Renal cortical epithelial cell (primary cell): ENCODE results near the gene MAP2. TPM values are rescaled to one million over a fixed set of nuclear protein-coding genes. Genes with fewer than 3 reads are reported as not detected.

ENCODE experiments used
- DNase-seq: peaks from one replicate; pipeline ENCODE4 v3.0.0-alpha.2; 2011; ENCODE audit warnings: low read depth
- total RNA-seq: library from RNA; depleted of rRNA; stranded (reverse); fragments of >200 nt; gene quantifications from 2 replicates; pipeline ENCODE4 v1.2.3, GENCODE V29; 2014

MAP2 gene, protein sequence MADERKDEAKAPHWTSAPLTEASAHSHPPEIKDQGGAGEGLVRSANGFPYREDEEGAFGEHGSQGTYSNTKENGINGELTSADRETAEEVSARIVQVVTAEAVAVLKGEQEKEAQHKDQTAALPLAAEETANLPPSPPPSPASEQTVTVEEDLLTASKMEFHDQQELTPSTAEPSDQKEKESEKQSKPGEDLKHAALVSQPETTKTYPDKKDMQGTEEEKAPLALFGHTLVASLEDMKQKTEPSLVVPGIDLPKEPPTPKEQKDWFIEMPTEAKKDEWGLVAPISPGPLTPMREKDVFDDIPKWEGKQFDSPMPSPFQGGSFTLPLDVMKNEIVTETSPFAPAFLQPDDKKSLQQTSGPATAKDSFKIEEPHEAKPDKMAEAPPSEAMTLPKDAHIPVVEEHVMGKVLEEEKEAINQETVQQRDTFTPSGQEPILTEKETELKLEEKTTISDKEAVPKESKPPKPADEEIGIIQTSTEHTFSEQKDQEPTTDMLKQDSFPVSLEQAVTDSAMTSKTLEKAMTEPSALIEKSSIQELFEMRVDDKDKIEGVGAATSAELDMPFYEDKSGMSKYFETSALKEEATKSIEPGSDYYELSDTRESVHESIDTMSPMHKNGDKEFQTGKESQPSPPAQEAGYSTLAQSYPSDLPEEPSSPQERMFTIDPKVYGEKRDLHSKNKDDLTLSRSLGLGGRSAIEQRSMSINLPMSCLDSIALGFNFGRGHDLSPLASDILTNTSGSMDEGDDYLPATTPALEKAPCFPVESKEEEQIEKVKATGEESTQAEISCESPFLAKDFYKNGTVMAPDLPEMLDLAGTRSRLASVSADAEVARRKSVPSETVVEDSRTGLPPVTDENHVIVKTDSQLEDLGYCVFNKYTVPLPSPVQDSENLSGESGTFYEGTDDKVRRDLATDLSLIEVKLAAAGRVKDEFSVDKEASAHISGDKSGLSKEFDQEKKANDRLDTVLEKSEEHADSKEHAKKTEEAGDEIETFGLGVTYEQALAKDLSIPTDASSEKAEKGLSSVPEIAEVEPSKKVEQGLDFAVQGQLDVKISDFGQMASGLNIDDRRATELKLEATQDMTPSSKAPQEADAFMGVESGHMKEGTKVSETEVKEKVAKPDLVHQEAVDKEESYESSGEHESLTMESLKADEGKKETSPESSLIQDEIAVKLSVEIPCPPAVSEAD (N-terminal part only)
- 8.7 and 18.3 TPM in 2 replicates for total RNA-seq

- DNase-seq = peak; percentile 49
Measured at GRCh38 chr2:209423562-209424198, at the start of gene MAP2. TSS of gene MAP2 (plus strand) at chr2:209424047. CDS start at chr2:209653171, 229,124 bp downstream.

GRCh38 chr2:209376686-209377085 is 47.2 kb upstream of the MAP2 start:
- DNase-seq = no peak

DNA sequence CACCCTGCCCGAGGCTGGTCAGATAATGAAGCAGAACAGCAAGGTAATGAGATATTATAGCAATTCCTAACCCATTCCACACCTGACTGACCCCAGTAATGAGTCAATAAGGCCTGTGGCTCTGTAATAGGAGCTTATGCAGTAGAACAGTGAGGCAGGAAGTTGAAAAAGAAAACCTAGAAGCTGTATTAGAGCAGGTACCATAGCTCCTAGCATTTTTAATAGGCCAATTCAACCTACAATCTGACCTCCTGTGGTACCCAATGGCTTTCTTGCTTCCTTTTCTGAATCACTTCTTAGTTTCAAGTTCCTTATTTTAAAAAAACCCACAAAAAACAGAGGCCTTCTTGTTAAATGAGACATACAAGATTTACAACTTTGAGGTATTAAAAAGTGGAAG is 43.6 kb upstream of the MAP2 start:
- peak; percentile 93 for DNase-seq

- DNase-seq = no peak
Measured at GRCh38 chr2:209381091-209381490, 42.8 kb upstream of the MAP2 start.

DNA sequence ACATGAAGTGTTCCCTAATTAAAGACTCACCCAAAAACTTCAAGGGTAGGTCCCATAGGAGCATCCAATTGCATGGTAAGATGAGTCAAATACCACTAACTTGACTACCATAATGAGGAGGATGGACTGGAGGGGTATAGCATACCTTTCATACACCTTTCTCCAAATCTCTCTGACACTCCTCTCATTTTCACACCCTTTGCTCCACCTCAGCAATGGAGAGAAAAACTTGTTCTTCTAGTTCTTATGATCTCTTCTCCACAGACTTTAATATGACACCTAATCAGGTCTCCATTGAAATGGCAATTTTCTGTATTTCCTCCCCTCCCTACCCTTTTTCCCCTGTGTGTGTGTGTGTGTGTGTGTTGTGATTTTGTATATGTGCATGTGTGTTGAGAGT is 41.1 kb upstream of the MAP2 start:
- no peak for DNase-seq

GRCh38 chr2:209383212-209383611 is 40.6 kb upstream of the MAP2 start:
- DNase-seq = peak; percentile 98

DNA sequence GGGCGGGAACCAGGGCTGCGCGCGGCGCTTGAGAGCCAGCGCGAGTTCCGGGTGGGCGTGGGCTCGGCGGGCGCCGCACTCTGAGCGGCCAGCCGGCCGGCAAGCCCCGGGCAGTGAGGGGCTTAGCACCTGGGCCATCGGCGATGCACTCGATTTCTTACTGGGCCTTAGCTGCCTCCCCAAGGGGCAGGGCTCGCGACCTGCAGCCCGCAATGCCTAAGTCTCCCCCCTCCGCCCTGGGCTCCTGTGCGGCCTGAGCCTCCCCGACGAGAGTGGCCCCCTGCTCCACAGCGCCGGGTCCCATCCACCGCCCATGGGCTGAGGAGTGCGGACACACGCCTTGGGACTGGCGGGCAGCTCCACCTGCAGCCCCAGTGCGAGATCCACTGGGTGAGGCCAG is 36.5 kb upstream of the MAP2 start:
- no peak for DNase-seq

DNA sequence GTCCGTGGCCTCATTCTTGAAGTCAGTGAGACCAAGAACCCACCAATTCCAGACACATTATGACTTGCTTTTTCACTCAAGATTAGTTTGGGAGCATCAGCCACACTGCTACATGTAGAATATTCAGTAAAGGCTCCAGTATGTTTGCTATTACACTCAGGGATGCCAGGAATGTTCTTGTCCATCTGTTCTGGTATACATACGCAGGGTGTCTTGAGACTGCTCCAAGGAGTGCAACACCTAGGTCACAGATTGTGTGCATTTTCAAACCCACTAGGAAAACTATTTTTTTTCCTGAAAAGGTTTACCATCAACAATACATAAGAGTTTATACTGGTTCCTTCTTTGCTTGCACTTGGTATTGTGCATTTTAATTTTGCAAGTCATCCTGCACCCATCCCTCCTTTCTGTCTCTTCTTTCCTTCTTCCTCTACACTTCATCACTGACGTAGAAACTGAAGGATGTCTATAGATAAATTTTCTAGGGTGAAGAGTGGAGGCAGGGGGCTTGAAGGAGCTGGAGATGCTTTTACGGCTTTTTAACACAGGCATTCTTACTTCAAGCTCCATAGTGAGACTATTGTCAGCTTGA is 35.3 kb upstream of the MAP2 start:
- no peak for DNase-seq

- no peak for DNase-seq
Measured at GRCh38 chr2:209389171-209389618, 34.7 kb upstream of the MAP2 start.

- DNase-seq = no peak
Measured at GRCh38 chr2:209390839-209391238, 33.0 kb upstream of the MAP2 start.

DNA sequence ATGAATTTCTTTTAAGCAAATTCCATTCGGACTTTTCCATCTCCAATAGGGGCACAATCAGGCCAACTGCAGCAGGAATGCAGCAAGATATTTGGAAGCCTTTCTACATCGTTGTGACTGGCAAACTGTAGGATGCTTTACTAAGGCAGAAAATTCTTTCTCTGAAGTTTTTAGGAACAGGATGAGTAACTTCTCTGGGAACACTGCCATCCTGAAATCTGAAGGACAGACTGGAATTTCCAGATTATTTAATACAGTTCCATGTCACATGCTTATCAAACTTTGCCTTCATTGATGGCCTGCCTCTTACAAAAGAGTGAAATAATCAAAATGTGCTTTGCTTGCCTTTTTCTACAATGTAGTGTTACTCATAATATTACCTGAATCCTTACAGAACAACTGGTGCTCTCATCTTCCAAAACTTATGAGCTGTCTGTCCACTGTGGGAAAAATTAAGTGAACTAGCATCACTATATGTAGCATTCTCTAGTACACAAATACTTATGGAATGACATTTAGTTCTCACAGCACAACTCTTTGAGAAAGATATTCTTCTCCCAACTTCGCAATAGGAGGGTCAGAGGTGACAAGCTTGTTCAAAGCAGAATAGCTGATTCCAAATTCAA is 32.0 kb upstream of the MAP2 start:
- DNase-seq = no peak

DNA sequence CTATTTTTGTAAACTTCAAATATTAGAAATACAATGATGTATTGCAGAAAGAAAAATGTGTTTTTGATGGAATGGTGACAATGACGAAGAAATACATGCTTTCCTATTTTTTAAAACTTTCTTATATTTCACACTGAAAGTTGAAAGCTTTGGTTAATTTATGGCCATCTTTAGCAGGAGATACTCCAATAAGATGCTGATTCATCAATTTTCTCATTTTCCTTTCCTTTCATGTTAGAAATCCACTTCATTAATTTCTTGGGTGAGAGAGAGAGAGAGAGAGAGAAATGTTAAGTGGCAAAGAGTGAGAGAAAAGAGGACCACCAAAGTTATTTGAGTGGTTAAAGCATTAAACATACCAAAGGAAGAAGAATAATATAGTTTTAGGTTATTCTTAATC is 28.6 kb upstream of the MAP2 start:
- no peak for DNase-seq

GRCh38 chr2:209395652-209396051 is 28.2 kb upstream of the MAP2 start:
- no peak for DNase-seq

DNA sequence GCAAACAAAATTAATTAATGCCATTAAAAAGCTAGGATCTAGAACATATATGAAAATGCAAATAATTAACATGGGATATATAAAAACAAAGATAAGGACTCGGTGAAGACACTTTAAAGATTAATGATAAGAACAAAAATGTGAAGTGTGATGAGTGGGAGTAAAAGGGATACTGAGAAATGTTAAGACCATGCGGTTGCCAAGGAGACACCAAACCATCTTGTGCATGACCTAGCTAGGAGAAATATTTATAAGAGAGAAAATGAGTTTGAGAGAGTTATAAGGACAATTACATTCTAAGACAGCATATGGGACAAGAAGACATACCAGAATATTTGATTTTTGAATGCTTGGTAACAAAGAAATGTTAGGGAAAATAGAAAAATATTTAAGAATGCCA is 25.4 kb upstream of the MAP2 start:
- DNase-seq = no peak

GRCh38 chr2:209401788-209402187 is 22.1 kb upstream of the MAP2 start:
- DNase-seq = no peak

- no peak for DNase-seq
Measured at GRCh38 chr2:209411296-209411695, 12.6 kb upstream of the MAP2 start.

DNA sequence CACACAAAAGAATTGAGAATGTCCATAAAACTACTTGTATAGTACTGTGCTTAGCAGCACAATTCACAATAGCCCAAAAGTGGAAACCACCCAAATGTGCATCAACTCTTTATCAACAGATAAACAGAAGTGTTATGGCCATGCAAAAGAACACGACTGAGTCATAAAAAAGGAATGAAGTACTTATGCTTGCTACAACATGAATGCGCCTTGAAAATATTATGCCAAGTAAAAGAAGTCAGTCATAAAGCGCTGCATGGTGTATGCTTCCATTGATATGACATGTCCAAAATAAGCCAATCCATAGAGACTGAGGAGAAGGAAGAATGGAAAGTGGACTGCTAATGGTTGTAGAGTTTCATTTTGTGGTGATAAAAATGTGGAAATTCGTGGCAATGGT is 12.1 kb upstream of the MAP2 start:
- DNase-seq = no peak

- no peak for DNase-seq
Measured at GRCh38 chr2:209413311-209414014, 10.4 kb upstream of the MAP2 start.

DNA sequence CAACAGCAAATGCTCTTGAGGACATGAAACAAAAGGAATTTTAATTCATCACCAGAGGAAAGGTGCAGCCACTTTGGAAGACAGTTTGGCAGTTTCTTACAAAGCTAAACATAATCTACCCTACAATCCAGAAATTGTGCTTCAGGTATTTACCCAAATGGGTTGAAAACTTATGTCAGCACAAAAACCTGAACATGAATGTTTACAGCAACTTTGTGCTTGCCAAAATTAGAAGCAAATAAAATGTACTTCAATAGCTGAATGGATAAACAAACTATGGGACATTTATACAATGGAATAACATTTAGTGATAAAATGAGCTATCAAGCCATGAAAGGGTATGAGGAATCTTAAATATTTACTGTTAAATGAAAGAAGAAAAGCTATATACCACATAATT is 6.9 kb upstream of the MAP2 start:
- DNase-seq = no peak

DNA sequence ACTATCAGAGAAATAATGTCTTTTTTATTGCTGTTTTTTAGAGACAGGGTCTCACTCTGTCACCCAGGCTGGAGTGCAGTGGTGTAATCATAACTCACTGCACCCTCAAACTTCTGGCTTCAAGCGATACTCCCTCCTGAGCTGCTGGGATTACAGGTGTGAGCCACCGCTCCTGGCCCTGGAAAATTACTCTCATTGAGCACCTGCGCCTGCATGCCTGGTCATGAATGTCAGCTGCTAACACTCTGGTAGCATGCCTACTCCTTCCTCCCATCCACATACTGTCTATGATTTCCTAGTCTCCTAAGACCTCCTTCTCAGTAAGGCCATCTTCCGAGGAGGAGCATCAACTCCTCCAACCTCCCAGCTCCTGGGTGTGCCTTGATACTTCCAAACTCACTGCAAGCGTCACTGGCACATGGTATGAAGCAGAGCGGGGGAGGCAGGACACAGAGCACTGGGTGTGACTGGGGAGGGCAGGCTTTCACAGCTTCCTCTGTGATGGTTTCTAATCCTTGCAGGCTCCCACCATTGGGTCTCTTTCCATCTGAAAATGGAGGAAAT is 1.6 kb upstream of the MAP2 start:
- no peak for DNase-seq
